ENCODE data around the gene HRAS. TPM values are rescaled to one million over a fixed set of nuclear protein-coding genes. Genes with fewer than 3 reads are reported as not detected.

Gene HRAS
- total RNA-seq, 2 donors from 2014 or later: 31.7 to 48.1 TPM

DNA sequence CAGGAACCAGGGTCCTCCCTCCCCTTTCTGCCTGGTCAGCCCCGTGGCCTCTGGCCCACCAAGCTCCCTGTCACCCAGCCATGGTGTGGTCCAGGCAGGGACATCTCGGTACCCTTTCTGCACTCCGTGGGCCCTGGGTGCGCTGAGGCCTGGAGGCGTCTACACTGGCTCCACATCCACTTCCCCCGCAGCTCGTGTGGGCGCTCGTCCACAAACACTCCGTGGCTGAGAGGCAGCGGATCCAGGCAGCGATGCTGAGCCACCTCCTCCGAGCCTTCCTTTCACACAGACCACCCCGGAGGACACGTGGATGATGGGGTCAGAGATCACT lies 44.5 kb downstream of the HRAS start:
- Histone ChIP-seq H3K4me3 (no peak overlapping the region), H3K27me3 (no peaks in the 10 kb centered on the region), H3K27ac (no peak overlapping the region), H3K4me1 (no peaks in the 10 kb centered on the region), H3K9me3 (no peaks in the 10 kb centered on the region), H3K36me3 (peaks cover 45% of the 10 kb centered on the region)
- TF ChIP-seq, protein P1, sequence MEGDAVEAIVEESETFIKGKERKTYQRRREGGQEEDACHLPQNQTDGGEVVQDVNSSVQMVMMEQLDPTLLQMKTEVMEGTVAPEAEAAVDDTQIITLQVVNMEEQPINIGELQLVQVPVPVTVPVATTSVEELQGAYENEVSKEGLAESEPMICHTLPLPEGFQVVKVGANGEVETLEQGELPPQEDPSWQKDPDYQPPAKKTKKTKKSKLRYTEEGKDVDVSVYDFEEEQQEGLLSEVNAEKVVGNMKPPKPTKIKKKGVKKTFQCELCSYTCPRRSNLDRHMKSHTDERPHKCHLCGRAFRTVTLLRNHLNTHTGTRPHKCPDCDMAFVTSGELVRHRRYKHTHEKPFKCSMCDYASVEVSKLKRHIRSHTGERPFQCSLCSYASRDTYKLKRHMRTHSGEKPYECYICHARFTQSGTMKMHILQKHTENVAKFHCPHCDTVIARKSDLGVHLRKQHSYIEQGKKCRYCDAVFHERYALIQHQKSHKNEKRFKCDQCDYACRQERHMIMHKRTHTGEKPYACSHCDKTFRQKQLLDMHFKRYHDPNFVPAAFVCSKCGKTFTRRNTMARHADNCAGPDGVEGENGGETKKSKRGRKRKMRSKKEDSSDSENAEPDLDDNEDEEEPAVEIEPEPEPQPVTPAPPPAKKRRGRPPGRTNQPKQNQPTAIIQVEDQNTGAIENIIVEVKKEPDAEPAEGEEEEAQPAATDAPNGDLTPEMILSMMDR (IDR thresholded peaks at IDR 0.05): no peak
- DNase-seq (ENCODE audit: low spot score): no peak

GRCh38 chr11:490186-490929 lies 45.0 kb downstream of the HRAS start:
- Histone ChIP-seq H3K4me3 (no peak overlapping the region), H3K9me3 (no peaks in the 10 kb centered on the region), H3K27ac (no peak overlapping the region), H3K27me3 (no peaks in the 10 kb centered on the region), H3K36me3 (peaks cover 40% of the 10 kb centered on the region), H3K4me1 (no peaks in the 10 kb centered on the region)
- TF ChIP-seq, protein P1 (IDR thresholded peaks at IDR 0.05): no peak
- no peak for DNase-seq (ENCODE audit: low spot score)

GRCh38 chr11:489610-490185 lies 45.7 kb downstream of the HRAS start:
- no peak for DNase-seq (ENCODE audit: low spot score)
- H3K27me3 ChIP-seq: no peaks in the 10 kb centered on the region
- H3K27ac ChIP-seq: no peak overlapping the region
- TF ChIP-seq, protein P1 (IDR thresholded peaks at IDR 0.05): no peak
- H3K36me3 ChIP-seq: peaks cover 34% of the 10 kb centered on the region
- no peak overlapping the region for H3K4me3 ChIP-seq
- H3K9me3 ChIP-seq: no peaks in the 10 kb centered on the region
- no peaks in the 10 kb centered on the region for H3K4me1 ChIP-seq

- H3K9me3 ChIP-seq: no peaks in the 10 kb centered on the region
- TF ChIP-seq, protein P1 (IDR thresholded peaks at IDR 0.05): no peak
- H3K36me3 ChIP-seq: peaks cover 26% of the 10 kb centered on the region
- no peak overlapping the region for H3K4me3 ChIP-seq
- no peak for DNase-seq (ENCODE audit: low spot score)
- no peaks in the 10 kb centered on the region for H3K4me1 ChIP-seq
- no peaks in the 10 kb centered on the region for H3K27me3 ChIP-seq
- H3K27ac ChIP-seq: no peak overlapping the region
These were observed 46.4 kb downstream of the HRAS start for GRCh38 chr11:488992-489391.

- no peak for DNase-seq (ENCODE audit: low spot score)
- peaks cover 22% of the 10 kb centered on the region for H3K36me3 ChIP-seq
These were observed 46.8 kb downstream of the HRAS start for GRCh38 chr11:488579-488978.

More at GRCh38 chr11:488579-488978, 46.8 kb downstream of the HRAS start:
- H3K4me1 ChIP-seq: no peaks in the 10 kb centered on the region
- TF ChIP-seq, protein P1 (IDR thresholded peaks at IDR 0.05): no peak
- no peak overlapping the region for H3K4me3 ChIP-seq
- H3K27ac ChIP-seq: no peak overlapping the region
- no peaks in the 10 kb centered on the region for H3K9me3 ChIP-seq
- no peaks in the 10 kb centered on the region for H3K27me3 ChIP-seq

Data from right atrium auricular region (tissue), 2 donors.